GM12878 (cell line): Measurements from ENCODE around the gene SLC6A2. TPM values are rescaled to one million over a fixed set of nuclear protein-coding genes. Genes with fewer than 3 reads are reported as not detected.

Source experiments
- NFYA ChIP-seq: IDR thresholded peaks from 2 replicates; pipeline ENCODE4 v1.6.1; 2011; ENCODE audit warnings: low read depth, mild to moderate bottlenecking, low read length, improper control_type of control experiment, borderline replicate concordance
- STAT1 ChIP-seq: fragments of 450-650 bp; conservative IDR thresholded peaks from 2 replicates; pipeline ENCODE4 v1.6.1; 2014; ENCODE audit warnings: antibody characterized with exemption, mild to moderate bottlenecking
- ZNF622 ChIP-seq: fragments of 450-650 bp; IDR thresholded peaks from 2 replicates; pipeline ENCODE4 v1.6.1; 2017; ENCODE audit warnings: mild to moderate bottlenecking, inconsistent platforms
- polyA plus RNA-seq, 11 experiments: library from polyadenylated mRNA; depleted of rRNA in 4 of 11; unstranded in 6 of 11; stranded (reverse) in 5 of 11; fragments of >200 nt; fragmentation: Nextera tagmentation in 4 of 11; fragmentation: Illumina TruSeq in 1 of 11; extraction: Ambion mirVana in 4 of 11; extraction: Trizol in 1 of 11; gene quantifications; 1 replicate in 1 of 11; 2 replicates in 10 of 11; pipeline versions ENCODE4 v1.2.1 to v1.2.3, GENCODE V29; 2011 to 2016; ENCODE audit warnings: inconsistent platforms in 2 of 11, missing spikeins in 2 of 11, low read depth in 1 of 11
- total RNA-seq, 4 experiments: library from RNA; depleted of rRNA in 3 of 4; stranded (reverse); fragments of >200 nt in 3 of 4; fragmentation: Illumina TruSeq in 1 of 4; extraction: Trizol in 1 of 4; gene quantifications; 2 replicates each; pipeline versions ENCODE4 v1.2.1 to v1.2.3, GENCODE V29; 2013 to 2021
- TF ChIP-seq, protein P1 (sequence below): fragments of 450-650 bp; IDR thresholded peaks from 2 replicates; pipeline ENCODE4 v1.6.1; 2017; ENCODE audit warnings: mild to moderate bottlenecking, moderate library complexity
- TF ChIP-seq, protein P2 (sequence below): fragments of 450-650 bp; IDR thresholded peaks from 2 replicates; pipeline ENCODE4 v1.6.1; 2018; ENCODE audit warnings: borderline replicate concordance, mild to moderate bottlenecking; ENCODE audit not compliant: partially characterized antibody
- TF ChIP-seq, protein P3 (sequence below): fragments of 450-650 bp; formaldehyde crosslinking; IDR thresholded peaks from 2 replicates; pipeline ENCODE4 v1.5.0; 2022; ENCODE audit warnings: mild to moderate bottlenecking, missing genetic modification characterization

SLC6A2 gene
- total and polyA plus RNA-seq, 10 of the 15 experiments (the other 5 are each of a cell fraction or from before 2014, with no cell fraction given): not detected

DNA sequence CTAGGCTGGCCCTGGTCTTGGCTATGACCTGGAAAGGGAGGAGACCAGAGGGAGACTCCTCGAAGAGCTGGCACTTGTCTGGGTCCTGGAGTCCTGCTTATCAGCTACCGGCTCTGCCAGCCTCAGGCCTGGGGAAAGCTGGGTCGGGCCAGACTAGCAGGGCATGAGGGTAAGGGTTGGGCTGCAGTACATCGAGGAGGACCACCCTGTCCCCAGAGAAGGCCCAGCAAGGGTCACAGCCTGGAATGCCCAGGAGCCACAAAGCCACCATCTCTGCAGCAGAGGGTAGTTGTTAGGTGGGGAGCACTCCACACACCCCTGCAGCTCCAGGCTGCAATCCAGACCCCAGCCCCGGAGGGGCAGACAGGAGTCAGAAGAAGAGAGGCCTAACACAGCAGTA is 54.0 kb downstream of the SLC6A2 start (continued):
- TF ChIP-seq NFYA (no peak), STAT1 (no peak), ZNF622 (no peak)
- TF ChIP-seq, protein P1, sequence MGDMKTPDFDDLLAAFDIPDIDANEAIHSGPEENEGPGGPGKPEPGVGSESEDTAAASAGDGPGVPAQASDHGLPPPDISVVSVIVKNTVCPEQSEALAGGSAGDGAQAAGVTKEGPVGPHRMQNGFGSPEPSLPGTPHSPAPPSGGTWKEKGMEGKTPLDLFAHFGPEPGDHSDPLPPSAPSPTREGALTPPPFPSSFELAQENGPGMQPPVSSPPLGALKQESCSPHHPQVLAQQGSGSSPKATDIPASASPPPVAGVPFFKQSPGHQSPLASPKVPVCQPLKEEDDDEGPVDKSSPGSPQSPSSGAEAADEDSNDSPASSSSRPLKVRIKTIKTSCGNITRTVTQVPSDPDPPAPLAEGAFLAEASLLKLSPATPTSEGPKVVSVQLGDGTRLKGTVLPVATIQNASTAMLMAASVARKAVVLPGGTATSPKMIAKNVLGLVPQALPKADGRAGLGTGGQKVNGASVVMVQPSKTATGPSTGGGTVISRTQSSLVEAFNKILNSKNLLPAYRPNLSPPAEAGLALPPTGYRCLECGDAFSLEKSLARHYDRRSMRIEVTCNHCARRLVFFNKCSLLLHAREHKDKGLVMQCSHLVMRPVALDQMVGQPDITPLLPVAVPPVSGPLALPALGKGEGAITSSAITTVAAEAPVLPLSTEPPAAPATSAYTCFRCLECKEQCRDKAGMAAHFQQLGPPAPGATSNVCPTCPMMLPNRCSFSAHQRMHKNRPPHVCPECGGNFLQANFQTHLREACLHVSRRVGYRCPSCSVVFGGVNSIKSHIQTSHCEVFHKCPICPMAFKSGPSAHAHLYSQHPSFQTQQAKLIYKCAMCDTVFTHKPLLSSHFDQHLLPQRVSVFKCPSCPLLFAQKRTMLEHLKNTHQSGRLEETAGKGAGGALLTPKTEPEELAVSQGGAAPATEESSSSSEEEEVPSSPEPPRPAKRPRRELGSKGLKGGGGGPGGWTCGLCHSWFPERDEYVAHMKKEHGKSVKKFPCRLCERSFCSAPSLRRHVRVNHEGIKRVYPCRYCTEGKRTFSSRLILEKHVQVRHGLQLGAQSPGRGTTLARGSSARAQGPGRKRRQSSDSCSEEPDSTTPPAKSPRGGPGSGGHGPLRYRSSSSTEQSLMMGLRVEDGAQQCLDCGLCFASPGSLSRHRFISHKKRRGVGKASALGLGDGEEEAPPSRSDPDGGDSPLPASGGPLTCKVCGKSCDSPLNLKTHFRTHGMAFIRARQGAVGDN: no peak
- TF ChIP-seq, protein P2, sequence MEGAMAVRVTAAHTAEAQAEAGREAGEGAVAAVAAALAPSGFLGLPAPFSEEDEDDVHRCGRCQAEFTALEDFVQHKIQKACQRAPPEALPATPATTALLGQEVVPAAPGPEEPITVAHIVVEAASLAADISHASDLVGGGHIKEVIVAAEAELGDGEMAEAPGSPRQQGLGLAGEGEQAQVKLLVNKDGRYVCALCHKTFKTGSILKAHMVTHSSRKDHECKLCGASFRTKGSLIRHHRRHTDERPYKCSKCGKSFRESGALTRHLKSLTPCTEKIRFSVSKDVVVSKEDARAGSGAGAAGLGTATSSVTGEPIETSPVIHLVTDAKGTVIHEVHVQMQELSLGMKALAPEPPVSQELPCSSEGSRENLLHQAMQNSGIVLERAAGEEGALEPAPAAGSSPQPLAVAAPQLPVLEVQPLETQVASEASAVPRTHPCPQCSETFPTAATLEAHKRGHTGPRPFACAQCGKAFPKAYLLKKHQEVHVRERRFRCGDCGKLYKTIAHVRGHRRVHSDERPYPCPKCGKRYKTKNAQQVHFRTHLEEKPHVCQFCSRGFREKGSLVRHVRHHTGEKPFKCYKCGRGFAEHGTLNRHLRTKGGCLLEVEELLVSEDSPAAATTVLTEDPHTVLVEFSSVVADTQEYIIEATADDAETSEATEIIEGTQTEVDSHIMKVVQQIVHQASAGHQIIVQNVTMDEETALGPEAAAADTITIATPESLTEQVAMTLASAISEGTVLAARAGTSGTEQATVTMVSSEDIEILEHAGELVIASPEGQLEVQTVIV: no peak
- TF ChIP-seq, protein P3, sequence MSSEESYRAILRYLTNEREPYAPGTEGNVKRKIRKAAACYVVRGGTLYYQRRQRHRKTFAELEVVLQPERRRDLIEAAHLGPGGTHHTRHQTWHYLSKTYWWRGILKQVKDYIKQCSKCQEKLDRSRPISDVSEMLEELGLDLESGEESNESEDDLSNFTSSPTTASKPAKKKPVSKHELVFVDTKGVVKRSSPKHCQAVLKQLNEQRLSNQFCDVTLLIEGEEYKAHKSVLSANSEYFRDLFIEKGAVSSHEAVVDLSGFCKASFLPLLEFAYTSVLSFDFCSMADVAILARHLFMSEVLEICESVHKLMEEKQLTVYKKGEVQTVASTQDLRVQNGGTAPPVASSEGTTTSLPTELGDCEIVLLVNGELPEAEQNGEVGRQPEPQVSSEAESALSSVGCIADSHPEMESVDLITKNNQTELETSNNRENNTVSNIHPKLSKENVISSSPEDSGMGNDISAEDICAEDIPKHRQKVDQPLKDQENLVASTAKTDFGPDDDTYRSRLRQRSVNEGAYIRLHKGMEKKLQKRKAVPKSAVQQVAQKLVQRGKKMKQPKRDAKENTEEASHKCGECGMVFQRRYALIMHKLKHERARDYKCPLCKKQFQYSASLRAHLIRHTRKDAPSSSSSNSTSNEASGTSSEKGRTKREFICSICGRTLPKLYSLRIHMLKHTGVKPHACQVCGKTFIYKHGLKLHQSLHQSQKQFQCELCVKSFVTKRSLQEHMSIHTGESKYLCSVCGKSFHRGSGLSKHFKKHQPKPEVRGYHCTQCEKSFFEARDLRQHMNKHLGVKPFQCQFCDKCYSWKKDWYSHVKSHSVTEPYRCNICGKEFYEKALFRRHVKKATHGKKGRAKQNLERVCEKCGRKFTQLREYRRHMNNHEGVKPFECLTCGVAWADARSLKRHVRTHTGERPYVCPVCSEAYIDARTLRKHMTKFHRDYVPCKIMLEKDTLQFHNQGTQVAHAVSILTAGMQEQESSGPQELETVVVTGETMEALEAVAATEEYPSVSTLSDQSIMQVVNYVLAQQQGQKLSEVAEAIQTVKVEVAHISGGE (CRISPR knock-in tag): no peak
